HG03378 (cell line): ENCODE measurements around the gene ELFN1.

Source experiments
- ATAC-seq: cut with Tn5 transposase; IDR thresholded peaks from one replicate; pipeline ENCODE4 v1.9.1; 2021; ENCODE audit warnings: mild to moderate bottlenecking, moderate library complexity; ENCODE audit not compliant: unreplicated experiment

The ELFN1 gene

DNA sequence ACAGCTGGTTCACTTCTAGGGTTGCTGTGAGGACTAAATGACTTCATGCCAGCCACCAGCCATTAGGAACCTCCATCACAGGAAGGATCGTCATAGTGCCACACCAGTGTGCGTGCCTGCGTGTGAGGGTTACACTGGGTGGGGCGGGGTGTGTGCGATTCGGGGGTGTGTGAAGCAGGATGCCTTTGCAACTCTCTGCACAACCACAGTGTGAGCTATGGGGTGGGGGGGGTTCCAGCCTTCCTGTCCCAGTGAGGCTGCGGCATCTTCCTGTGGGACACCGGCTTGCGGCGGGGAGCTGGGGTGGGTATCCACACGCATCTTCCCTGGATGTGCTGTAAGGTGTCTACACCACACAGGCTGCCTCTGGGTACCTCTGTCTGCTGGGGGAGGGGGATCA is 6.9 kb upstream of the ELFN1 start:
- ATAC-seq = no peak

DNA sequence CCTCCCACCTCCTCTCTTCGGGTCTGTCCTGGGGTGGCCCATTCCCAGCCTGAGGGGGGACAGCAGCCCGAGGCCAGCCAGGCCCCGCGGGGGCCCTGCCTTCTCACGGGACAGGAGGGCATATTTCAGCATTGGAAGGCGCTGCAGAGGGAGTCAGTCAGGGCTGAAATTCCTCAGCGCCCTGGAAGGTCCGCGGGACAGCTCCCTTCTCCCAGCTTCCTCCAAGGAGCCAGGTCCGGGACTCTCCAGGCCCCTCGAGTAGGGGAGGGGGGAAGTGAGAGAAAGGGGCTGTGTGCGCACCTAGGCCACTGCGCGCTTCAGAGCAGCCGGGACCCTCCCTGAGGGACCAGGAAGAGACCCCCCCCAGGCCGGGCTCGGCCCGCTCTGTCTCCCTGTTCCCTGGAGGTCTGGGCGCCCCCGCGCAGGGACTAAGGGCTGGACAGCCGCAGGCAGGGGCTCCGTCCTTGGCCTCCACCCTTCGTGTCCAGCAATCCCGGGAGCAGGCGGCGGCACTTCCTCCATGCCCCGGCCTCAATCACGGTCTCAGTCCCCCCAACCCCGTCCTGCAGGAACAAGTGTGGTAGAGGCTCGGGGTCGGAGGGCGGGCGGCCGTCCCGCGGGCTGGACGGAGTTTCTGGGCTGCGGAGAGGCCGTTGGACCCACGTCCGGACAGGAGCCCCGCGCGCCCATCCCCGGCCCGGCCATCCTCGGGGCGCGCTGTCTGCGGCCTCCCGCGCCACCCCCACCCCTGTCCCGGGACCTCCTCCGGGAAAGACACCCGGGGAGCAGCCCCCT is 6.0 kb upstream of the ELFN1 start:
- ATAC-seq = no peak

DNA sequence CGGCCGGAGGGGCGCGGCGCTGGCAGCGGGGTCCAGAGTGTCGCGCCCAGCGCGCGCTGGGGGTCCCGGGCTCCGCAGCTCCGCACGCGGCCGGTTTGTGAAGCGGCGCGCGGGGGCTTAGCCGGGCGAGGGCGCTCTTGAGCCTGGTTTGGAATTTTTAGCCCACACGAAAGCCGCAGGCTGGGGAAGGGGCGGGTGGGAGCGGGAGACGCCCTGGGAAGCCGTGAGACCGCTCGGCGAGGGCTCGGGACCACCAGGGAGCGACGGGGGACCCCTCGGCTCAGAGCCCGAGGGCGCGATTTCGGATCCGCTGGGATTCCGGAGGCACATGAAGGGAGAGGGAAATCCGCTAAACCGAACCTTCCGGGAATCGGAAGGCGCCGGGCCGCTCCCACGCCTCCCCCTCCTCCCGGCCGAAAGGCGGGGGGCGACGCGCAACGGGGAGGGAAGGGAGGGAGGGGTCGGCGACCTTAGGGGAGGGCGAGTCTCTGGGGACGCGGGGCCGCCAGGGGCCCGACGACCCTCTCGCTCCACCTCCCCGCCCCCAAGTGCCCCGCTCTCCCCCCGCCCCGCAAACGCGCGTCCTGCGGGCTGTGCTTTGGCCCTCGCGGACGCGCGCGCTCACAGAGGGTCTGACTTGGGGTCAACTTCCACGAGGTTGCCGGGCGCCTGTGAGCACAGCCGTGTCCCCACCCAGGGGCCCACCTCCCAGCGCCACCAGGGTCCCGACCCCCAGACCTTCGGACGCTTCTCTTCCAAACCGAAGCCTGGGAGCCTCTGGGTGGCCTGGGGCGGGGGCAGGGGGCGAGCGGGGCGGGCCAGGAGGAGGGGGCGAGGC is 5.1 kb upstream of the ELFN1 start:
- ATAC-seq = no peak

DNA sequence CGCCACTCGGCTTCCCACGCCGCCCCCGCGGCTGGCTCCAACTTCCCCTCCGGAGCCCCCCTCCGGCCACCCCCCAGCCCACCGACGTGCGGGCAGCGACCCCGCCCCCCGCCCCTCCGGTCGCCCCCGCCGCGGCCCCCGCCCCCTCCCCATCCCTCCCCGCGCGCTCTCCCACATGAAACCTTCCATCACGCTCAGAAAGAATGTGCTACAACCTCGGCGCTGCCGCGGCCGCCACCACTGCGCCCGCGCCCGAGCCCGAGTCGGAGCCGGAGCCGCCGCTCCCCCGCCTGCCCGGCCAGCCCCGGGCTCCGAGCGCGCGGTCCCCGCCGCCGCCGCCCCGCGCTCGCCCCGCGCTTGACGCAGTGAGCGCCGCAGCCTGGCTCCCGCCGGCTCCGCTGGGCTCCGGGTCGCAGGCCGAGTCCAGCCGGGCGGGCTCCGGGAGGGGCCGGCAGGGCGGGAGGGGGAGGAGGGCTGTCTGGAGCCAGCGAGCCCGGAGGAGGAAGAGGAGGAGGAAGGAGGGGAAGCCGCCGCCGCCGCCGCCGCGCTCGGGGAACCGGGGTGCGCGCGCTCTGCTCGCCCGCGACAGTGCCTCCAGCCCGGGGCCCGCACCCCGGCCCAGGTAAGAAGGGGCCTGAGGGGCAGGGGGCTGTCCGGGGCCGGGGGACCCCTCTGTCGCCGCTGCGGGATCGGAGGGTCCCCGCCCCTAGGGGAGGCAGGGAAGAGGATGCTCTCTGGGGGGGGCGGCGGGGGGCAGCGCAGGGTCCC is 4.3 kb upstream of the ELFN1 start:
- no peak for ATAC-seq

DNA sequence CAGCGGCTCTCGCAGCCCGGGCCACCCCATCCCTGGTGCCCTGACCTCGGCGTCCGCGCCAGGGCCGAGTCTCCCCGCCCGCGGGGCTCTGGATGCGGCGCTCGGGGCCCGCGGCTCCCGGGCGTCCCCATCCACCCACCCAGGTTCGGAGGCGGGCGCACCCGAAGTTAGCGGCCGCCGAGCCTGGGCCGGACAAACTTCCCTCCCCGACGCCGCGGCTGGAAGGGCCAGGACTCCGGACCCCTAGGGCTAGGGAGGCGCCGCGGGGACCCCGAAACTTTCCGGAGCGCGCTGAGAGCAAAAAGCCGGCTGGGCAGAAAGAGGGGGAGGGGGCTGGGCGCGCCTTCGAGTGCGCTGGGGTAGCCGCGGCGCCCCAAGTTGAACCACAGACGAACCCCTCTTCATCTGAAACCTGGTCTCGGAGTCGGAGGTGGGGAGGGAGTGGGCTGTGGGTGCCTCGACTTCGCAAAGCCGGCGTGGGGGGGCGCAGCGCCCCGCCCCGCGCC is 3.7 kb upstream of the ELFN1 start:
- no peak for ATAC-seq

DNA sequence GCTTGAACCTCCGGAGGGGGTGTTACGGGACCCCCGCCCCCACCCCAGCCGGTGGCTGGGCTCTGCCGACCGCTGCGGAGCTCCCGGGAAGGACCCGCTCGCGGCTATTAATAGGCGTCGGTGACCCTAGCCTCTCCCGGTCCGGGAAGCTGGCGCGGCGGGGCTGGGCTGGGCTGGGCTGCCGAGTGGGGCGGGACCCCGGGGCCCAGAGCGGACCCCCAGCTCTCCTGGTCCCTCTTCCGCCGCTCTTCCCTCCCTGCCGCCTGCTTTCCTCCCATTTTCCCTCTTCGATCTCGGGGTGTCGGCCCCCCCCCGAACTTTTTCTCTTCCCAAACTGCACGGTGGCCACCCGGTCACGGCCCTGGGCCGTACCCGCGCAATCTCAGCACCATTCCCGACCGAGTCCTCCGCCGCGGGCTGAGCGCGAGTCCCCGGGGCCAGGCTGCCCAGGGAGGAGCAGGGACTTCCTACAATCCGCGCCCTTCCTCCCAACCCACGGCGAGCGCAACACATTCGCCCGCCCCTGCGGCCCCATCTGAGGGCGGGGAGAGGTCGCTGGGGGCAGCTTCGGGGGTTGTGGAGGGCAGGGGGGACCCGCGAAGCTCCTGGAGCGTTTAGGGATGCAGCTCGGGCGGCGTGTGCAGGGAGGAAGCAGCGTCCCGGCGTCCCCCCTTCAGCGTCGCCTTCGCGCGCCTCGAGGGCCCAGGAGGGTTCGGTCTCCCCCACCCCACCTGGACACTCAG is 3.1 kb upstream of the ELFN1 start:
- ATAC-seq = no peak

DNA sequence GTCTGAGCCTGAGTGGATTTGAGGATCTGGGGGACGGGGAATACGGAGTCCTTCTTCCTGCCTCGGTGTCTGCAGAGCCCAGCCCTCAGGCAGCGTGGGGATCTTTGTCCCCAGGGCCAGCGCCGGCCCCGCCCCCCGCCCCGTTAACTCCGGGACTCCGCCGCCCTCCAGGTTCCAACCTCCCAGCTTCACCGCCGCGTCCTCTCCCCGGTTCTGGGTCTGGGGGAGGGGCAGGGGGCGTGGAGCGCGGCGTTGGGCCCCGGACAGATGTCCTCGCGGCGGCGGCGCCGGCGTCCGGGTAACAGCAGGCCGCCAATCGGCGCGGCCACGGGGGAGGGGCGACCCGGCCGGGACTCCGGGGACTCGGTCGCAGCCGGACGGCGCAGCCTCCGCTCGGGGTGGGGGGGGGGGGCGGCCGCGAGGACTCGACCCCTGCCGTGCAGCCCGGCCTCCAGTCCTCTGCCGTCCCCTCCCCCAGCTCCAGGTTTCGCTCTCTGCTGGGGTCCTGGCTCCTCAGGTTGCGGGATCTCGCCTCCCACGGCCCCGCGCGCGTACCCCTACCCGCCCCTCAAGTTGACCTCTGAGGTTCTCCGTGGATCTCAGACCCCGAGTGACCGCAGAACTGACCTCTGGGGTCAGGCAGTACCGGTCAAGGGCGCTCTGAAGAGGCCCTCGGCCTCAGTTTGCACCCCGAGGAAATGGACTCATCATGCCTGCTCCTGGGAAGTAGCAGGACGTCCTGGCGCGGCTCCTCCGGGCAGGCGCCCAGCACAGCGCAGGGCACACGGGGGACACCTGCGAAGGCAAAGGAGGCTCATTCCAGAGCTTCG is 2.3 kb upstream of the ELFN1 start:
- ATAC-seq = no peak

DNA sequence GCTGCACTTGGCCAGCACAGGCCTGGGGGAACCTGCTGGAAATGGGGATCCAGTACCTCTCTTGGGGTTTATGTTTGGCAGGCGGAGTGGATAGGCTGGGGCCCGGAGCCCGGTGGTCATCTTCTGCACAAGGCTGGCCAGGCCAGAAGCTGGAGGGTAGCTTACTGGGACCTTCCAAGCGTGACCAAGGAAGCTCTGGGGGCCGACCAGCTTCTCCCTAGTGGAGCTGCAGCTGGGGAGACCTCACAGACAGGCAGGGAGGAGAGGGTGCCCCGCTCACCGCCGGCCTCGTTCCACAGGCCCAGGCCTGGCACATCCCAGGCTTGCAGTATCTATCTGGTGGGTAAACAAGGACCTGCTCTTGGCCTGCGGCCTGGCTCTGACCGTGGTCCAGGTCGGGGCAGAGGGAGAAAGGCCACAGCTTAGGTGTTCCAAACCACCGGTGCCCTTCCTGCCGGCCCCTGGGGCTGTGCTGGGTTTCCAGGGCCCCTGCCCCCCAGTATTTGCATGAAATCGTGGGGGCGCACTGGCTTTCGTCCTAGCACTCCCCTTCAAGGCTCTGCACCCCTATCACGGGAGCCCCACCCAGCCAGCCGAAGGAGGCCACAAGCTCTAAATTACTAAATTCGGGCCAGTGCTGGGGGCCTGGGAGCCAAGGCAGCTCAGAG is 1.5 kb upstream of the ELFN1 start:
- no peak for ATAC-seq

DNA sequence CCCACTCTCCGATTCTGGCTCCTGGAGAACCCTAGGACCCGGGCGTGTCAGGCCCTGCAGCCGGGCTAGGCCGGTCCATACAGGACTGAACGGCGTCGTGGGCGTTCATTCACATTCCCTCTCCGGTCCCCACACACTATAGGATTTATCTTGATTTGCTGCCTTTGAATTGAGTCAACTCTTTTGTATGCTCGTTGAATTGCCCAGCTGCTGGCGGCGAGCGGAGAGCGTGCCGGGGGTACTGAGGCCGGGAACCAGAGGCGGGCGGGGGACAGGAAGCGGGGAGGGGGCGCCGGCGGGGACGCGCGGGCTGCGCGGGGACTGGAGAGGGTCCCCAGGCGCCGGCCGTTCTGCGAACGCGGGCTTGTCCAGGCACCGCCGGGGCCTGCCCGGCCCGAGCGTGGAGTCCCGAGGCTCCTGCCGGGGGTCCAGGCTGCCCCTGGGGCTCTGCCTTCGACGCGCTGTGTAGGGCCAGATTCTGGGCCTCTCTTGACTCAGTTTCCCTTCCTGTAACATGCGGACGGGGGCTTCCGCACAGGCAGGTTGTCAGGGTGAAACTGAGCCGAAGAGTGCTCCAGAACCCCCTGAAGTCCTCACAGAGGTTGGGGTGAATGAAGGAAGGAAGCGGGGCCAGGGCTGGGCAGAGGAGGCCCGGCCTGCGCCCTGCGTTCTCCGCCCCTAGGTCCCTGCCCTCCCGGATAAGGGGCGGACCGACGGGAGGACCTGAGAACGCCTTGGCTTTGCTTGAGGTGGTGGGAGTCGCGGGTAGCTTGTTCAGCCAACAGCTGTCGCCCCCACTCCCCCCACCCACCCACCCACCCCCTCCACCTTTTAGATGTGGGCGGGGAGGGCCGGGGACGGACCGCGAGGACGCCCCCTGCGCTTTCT is 769 bp upstream of the ELFN1 start:
- ATAC-seq = no peak

DNA sequence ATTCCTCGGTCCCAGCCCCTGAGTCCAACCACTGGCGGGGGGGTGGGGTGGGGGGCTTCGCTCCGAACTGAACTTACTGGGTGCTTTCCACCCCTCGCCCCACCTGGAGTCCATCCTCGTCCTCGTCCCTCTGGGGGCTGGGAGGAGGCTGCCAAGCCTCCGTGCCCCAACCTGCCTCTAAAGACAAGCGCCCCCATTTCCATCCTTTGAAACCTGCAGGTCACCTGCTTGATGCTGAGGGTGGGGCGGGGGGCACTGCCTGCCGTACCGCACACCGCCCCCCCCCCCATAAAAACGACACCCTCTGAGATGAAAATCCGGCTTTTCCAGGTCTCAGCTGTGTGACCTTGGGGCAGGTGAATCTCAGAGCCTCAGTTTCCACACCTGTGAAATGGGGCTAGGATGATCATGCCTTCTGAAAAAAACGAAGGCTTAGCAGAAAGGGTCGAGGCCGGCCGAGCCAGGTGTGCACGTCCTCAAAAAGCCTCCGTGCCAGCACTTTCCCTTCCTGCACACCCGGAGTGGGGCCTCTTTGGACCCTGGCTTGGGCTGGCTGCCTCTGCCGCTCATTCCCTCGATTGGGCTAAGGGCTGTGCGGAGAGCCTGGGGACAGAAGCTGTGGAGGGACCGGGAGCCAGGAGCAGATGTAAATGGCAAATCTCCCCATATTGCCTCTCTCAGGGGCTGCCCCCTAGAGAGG is 967 bp downstream of the ELFN1 start:
- no peak for ATAC-seq

DNA sequence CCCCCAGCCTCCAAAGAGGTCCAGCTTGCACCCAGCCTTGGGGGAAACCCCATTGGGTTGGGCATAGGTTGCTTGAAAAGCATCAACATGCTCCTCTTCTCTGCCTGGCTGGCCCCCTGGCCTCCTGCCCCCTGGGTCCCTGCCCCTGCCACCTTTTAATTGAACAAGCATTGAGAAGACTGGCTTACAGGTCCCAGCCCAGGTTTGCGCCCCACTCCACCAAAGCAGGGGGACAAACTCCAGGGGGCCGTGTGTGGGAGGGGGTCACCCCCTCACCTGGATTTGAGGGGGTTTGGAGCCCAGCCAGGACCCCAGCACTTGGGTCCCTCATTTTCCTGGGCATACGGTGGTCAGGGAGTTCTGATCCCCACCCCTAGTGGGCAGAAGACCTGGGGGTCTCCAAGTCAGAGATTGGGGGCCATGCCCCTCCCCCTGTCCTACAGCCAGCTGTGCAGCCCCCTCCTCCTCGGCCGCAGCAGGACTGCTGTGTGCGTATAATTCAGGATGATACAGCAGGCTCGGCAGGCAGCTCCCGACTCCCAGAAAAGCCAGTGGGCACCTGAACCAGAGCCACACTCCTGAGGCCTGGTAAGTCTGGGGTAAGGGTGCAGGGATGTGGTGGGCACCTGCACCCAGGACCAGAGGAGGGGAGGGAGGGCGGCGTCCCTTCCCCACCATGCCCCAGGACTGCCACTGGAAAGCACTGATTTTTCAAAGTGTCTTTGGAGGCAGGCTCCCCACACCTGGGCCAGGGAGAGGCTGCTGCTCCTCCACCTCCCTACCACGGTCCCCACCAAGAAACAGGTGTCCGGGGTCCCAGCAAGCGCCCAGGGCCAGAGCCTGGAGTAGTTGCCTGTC is 1.7 kb downstream of the ELFN1 start:
- no peak for ATAC-seq

DNA sequence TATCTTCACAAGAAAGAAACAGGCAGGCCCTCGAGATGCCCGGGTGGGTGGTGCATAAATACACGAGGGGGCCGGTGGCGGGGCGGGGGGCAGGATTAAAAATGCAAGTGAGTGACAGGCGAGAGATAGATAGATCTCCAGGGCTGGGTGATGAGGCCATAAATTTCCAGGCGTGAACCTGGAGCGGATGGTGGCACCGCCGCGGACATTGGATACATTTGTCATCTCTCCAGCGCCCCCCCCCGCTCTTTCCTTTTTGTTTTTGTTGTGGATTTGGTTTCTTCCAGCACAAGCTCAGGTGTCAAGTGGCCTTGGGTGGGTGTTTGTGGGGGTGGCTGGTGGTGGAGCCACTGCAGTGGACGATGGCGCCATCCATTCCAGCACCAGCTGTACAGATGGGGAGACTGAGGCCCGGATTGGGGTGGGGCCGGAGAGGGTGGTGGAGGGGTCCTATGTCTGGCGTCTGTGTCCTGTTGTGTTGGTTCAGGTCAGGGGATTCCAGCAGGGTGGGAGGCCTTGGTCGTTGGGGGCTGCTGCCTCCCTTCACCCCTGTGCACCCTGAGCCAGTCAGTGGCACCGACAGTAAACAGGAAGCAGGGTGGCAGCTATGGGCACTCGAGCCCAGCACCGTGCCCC is 2.9 kb downstream of the ELFN1 start:
- no peak for ATAC-seq

DNA sequence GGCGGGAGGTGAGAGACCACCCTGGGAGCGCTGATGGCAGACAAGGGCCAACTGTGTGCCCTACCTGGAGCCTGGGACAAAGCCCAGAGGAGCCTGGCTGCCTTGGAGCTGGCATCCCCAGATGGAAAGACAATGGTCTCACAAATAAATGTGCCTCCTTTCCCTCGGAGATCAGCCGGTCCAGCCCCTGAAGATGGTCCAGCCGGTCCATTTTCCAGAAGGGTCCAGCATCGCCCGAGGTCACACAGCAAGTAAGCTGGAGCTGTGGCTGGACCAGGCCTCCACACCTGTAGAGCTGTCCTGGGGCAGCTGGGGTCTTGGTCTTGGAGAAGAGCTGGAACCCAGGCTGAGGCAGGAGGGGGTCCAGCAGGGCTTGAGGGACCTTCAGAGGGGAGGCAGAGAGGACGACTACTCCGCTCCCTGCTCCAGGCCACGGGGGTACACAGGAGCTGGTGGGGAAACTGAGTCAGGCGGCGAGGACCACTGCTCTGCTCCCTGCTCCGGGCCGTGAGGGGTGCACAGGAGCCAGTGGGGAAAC is 3.6 kb downstream of the ELFN1 start:
- ATAC-seq = no peak

DNA sequence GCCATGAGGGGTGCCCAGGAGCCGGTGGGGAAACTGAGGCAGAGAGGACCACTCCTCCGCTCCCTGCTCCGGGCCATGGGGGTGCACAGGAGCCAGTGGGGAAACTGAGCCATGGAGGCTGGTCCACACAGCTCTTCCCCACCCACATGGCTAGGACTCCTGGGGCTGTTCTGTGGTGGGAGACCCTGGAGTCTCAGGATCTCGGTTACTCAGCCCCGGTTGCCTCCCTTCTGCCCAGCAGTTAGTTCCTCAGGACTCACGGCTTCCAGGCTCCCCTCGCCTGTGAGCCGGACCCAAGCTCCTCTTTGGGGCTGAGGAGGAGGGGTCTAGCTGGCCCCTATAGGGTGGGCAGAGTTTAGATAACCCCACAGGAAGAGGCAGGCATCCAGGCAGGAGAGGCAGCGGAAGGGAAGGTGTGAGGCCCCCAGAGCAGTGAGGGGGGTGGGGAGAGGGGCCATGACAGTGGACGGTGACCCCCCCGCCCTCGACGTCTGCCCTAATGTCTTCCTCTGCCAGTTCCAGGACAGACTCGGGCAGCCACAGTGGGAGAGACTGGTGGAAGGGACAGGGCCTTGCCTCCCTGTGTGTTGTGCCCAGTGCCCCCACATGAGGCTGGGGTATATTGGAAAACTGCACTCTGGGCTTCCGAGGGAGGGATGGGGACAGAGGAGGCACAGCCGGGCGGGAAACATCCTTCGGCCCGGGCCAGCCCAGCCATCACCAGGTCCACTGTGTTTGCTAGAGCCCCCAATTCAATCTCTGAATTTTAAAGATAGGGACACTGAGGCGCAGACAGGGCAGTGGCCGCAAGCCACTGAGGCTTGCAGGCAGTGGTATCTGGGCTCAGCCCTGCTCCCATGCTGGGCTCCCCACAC is 4.3 kb downstream of the ELFN1 start:
- ATAC-seq = no peak
